Panc1 (cell line): ENCODE measurements around the gene FRMD8.

Experiments used
- CTCF ChIP-seq: fragments of 450-650 bp; IDR thresholded peaks from 2 replicates; pipeline ENCODE4 v1.5.1; 2017; ENCODE audit warnings: mild to moderate bottlenecking
- POLR2AphosphoS5 ChIP-seq: IDR thresholded peaks from 2 replicates; pipeline ENCODE4 v1.6.1; 2012; ENCODE audit warnings: mild to moderate bottlenecking, low read depth, low read length, moderate library complexity
- REST ChIP-seq, 2 experiments: IDR thresholded peaks; 2 replicates each; pipeline ENCODE4 v1.6.1; 2011 to 2012; ENCODE audit warnings: low read depth in 2 of 2, control low read depth in 1 of 2, low read length in 1 of 2, mild to moderate bottlenecking in 1 of 2, moderate library complexity in 1 of 2; ENCODE audit not compliant: insufficient read depth in 1 of 2
- SIN3A ChIP-seq: IDR thresholded peaks from 2 replicates; pipeline ENCODE4 v1.6.1; 2012; ENCODE audit warnings: low read depth, mild to moderate bottlenecking, low read length, moderate library complexity, borderline replicate concordance; ENCODE audit not compliant: insufficient read depth
- TCF7L2 ChIP-seq: IDR thresholded peaks from 2 replicates; pipeline ENCODE4 v1.6.1; 2011; ENCODE audit warnings: mild to moderate bottlenecking, low read depth, low read length, inconsistent platforms

- TF ChIP-seq CTCF: no peak
- no peak for TF ChIP-seq POLR2AphosphoS5
- no peak for TF ChIP-seq REST (IDR thresholded peaks at IDR 0.05; ENCODE audit: insufficient read depth in 1 of 2, low read depth in 2 of 2, low read length in 1 of 2)
- TF ChIP-seq SIN3A: no peak
- no peak for TF ChIP-seq TCF7L2
Measured at GRCh38 chr11:65416841-65417701, 30.6 kb downstream of the FRMD8 start.
